A673 (cell line): ENCODE measurements around the gene GTPBP6. TPM values are rescaled to one million over a fixed set of nuclear protein-coding genes. Genes with fewer than 3 reads are reported as not detected.

Experiments
- BruUV-seq: library from RNA; stranded (reverse); fragments of 400-500 nt; replicated peaks from 2 replicates; lab custom pipeline; 2021; lab: Mats Ljungman, UMichigan
- CTCF ChIA-PET: fragments of 300-600 bp; sonication (Branson Sonifier 250); formaldehyde crosslinking; loops from one replicate; lab custom pipeline; 2022; ENCODE audit warnings: antibody characterized with exemption; lab: Charles Lee
- POLR2A ChIA-PET: fragments of 300-600 bp; sonication (Branson Sonifier 250); formaldehyde crosslinking; loops from one replicate; lab custom pipeline; 2022; ENCODE audit warnings: antibody characterized with exemption; ENCODE audit not compliant: low non-redundant PET; lab: Charles Lee
- DNase-seq: peaks from one replicate; pipeline ENCODE4 v3.0.0-alpha.2; 2015; ENCODE audit warnings: low spot score
- H3K27ac ChIP-seq: fragments of 200-600 bp; sonication (generic); 2 replicates; pipeline ENCODE4 v1.5.1; 2016; ENCODE audit warnings: mixed run types, low read depth, mild to moderate bottlenecking, mixed read lengths, antibody characterized with exemption, low read length; ENCODE audit not compliant: poor library complexity, severe bottlenecking
- H3K27me3 ChIP-seq: fragments of 200-600 bp; sonication (generic); replicated peaks from 2 replicates; pipeline ENCODE4 v1.6.1; 2017; ENCODE audit warnings: mixed run types, low read depth, mild to moderate bottlenecking, mixed read lengths, antibody characterized with exemption, low read length; ENCODE audit not compliant: insufficient read depth, poor library complexity
- H3K36me3 ChIP-seq: fragments of 200-600 bp; sonication (generic); 2 replicates; pipeline ENCODE4 v1.6.1; 2016; ENCODE audit warnings: mixed run types, mild to moderate bottlenecking, mixed read lengths, antibody characterized with exemption, low read length; ENCODE audit not compliant: insufficient read depth, poor library complexity, severe bottlenecking
- H3K4me1 ChIP-seq: fragments of 200-600 bp; sonication (generic); 2 replicates; pipeline ENCODE4 v1.6.1; 2017; ENCODE audit warnings: mixed run types, mild to moderate bottlenecking, mixed read lengths, antibody characterized with exemption, low read length; ENCODE audit not compliant: insufficient read depth, poor library complexity, severe bottlenecking
- H3K4me3 ChIP-seq: fragments of 200-600 bp; sonication (generic); 2 replicates; pipeline ENCODE4 v1.5.1; 2016; ENCODE audit warnings: low read depth, mixed run types, mild to moderate bottlenecking, mixed read lengths, low read length; ENCODE audit not compliant: poor library complexity, severe bottlenecking
- H3K9me3 ChIP-seq: fragments of 200-600 bp; sonication (generic); 2 replicates; pipeline ENCODE4 v1.6.1; 2016; ENCODE audit warnings: mixed run types, low read depth, mild to moderate bottlenecking, mixed read lengths, antibody characterized with exemption, low read length; ENCODE audit not compliant: poor library complexity, severe bottlenecking
- EZH2 ChIP-seq: fragments of 200-600 bp; sonication (generic); IDR thresholded peaks from 2 replicates; pipeline ENCODE4 v1.6.1; 2017; ENCODE audit warnings: borderline replicate concordance, low read depth, mild to moderate bottlenecking, mixed read lengths, antibody characterized with exemption, low read length; ENCODE audit not compliant: poor library complexity, severe bottlenecking
- intact Hi-C: fragments of 100-400 bp; cut with micrococcal nuclease; formaldehyde crosslinking; loops from one replicate; pipeline ENCODE4 v1.10.0; 2022; ENCODE audit not compliant: unreplicated experiment
- total RNA-seq: library from RNA; stranded (reverse); gene quantifications from 2 replicates; pipeline ENCODE4 v1.2.3, GENCODE V29; 2021
- TF ChIP-seq, protein P1 (sequence below): fragments of 300-800, 200-600 bp; sonication (generic); conservative IDR thresholded peaks from 2 replicates; pipeline ENCODE4 v1.5.1; 2017; ENCODE audit warnings: low read depth, mild to moderate bottlenecking, antibody characterized with exemption, low read length, moderate library complexity, mixed read lengths

The GTPBP6 gene
- total RNA-seq, 1 experiment from 2014 or later = 85.1 TPM

DNA sequence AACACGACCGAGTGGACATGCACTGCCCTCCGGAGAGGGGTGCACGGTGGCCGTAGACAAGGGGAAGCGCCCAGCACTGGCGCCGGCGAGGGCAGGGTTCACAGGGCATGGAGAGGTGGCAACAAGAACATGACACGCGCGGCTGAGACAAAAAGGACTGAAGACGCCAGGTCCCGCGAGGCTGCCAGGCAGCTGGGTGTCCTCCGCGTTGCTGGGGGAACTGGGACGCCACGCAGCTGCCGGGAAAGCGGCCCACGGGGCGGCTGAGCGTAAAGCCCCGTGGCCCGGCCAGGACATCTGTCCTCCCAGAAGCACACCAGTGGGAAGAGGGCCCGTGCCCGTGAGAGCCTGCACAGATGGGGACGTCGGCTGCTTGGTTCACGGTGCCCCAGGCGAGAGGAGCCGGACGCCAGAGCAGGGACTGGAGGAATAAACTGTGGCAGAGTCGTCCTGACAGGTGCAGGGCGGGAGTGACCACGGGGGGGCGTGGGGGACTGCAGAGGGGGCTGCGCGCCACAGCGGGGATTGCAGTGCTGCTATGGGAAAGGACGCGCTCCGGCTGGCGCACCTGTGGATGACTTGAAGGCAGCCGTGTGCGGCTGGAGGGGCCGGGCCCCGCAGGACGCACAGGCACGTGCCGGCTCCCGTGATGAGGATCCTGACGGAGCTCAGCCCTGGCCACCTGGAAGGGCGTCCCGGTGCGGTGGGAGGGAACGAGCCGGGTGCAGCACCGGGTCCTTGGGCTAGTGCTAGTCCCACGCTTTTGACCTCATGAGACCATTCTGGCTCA lies 32.1 kb upstream of the GTPBP6 start:
- no peak for DNase-seq
- POLR2A ChIA-PET = no interaction called here

DNA sequence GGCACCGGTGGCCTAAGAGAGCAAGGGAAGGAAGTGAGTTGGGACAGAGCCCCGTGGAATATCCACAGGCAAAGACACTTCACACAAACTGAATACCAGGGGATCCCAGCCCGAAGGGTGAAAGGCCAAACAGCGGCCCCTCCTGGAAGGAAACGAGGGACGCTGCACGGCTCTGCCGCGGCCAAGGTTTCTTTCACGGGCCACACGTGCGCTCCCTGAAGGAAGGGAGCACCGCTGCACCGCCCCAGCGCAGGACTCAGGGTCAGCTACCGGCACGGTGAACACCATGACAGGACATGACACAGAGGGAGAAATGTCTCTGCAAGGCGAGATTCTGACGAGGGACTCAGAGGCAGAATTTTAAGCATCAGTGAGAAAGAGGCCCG lies 31.5 kb upstream of the GTPBP6 start:
- no peaks in the 10 kb centered on the region for H3K36me3 ChIP-seq
- ChIA-PET CTCF (no interaction called here), POLR2A (no interaction called here)
- H3K4me1 ChIP-seq = no peaks in the 10 kb centered on the region
- H3K27ac ChIP-seq = no peak overlapping the region
- H3K4me3 ChIP-seq = no peak overlapping the region
- intact Hi-C loops = no loop called here
- DNase-seq = no peak
- H3K27me3 ChIP-seq = no peaks in the 10 kb centered on the region
- BruUV-seq = no TSS peak
- no peak for TF ChIP-seq EZH2
- TF ChIP-seq, protein P1, sequence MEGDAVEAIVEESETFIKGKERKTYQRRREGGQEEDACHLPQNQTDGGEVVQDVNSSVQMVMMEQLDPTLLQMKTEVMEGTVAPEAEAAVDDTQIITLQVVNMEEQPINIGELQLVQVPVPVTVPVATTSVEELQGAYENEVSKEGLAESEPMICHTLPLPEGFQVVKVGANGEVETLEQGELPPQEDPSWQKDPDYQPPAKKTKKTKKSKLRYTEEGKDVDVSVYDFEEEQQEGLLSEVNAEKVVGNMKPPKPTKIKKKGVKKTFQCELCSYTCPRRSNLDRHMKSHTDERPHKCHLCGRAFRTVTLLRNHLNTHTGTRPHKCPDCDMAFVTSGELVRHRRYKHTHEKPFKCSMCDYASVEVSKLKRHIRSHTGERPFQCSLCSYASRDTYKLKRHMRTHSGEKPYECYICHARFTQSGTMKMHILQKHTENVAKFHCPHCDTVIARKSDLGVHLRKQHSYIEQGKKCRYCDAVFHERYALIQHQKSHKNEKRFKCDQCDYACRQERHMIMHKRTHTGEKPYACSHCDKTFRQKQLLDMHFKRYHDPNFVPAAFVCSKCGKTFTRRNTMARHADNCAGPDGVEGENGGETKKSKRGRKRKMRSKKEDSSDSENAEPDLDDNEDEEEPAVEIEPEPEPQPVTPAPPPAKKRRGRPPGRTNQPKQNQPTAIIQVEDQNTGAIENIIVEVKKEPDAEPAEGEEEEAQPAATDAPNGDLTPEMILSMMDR = no peak
- no peaks in the 10 kb centered on the region for H3K9me3 ChIP-seq

More for the DNA sequence above, 32.1 kb upstream of the GTPBP6 start:
- intact Hi-C loops = no loop called here
- H3K9me3 ChIP-seq = no peaks in the 10 kb centered on the region
- H3K4me1 ChIP-seq = no peaks in the 10 kb centered on the region
- no peak overlapping the region for H3K4me3 ChIP-seq
- no peak overlapping the region for H3K27ac ChIP-seq
- no peaks in the 10 kb centered on the region for H3K27me3 ChIP-seq
- H3K36me3 ChIP-seq = no peaks in the 10 kb centered on the region
- CTCF ChIA-PET = no interaction called here
- TF ChIP-seq EZH2 = no peak
- TF ChIP-seq, protein P1 = no peak
- no TSS peak for BruUV-seq

DNA sequence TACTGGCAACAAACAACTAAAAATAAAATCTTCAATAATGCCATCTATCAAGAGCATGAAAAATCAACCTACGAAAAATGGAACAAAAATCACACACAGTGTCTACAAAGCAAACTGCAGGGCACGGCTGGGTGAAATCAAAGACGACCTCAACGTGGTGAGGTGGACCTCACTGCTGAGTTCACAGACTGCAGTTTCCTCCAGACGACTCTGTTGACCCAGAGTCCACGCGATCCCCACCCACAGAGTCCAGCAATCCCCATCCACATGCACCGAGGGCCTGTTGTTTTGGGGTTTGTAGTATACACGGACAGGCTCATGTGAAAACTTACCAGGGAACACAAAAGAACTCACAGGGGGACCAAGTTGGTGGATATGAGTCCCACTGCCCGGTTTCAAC lies 31.1 kb upstream of the GTPBP6 start:
- no peaks in the 10 kb centered on the region for H3K4me1 ChIP-seq

More for the DNA sequence above, 31.1 kb upstream of the GTPBP6 start:
- intact Hi-C loops = no loop called here
- H3K9me3 ChIP-seq = no peaks in the 10 kb centered on the region
- POLR2A ChIA-PET = no interaction called here
- no TSS peak for BruUV-seq
- H3K4me3 ChIP-seq = no peak overlapping the region
- no peaks in the 10 kb centered on the region for H3K36me3 ChIP-seq
- DNase-seq = no peak
- TF ChIP-seq EZH2 = no peak
- TF ChIP-seq, protein P1 = no peak
- CTCF ChIA-PET = no interaction called here
- H3K27me3 ChIP-seq = no peaks in the 10 kb centered on the region
- no peak overlapping the region for H3K27ac ChIP-seq
